Natural killer cell treated with Interleukin-12 subunit alpha and Interleukin-12 subunit beta and Interleukin-15 and Interleukin-18, amount 100 ng/mL, for 72 hours (primary cell): ENCODE results near the gene ATP1B1. TPM values are rescaled to one million over a fixed set of nuclear protein-coding genes. Genes with fewer than 3 reads are reported as not detected.

Experiments used
- ATAC-seq, 2 donors: fragments of 150-1000 bp; cut with Tn5 transposase in 1 of 2; sonication (Bioruptor Pico), chemical (Tn5 transposase) in 1 of 2; 2 replicates each; pipeline ENCODE4 v1.10.0; 2021
- DNase-seq: peaks from one replicate; pipeline ENCODE4 v3.0.0; 2022; ENCODE audit warnings: low spot score
- H3K27ac Mint-ChIP-seq, 2 donors: 1 replicate in 1 of 2; 2 replicates in 1 of 2; pipeline ENCODE4 v1.8.0; 2022; ENCODE audit warnings: mixed read lengths in 2 of 2, mild to moderate bottlenecking in 1 of 2, moderate library complexity in 1 of 2
- H3K27me3 Mint-ChIP-seq, 2 donors: 1 replicate in 1 of 2; 2 replicates in 1 of 2; pipeline ENCODE4 v1.8.0; 2022; ENCODE audit warnings: mixed read lengths in 2 of 2
- H3K36me3 Mint-ChIP-seq: one replicate; pipeline ENCODE4 v1.8.0; 2022; ENCODE audit warnings: mixed read lengths
- H3K4me1 Mint-ChIP-seq, 2 donors: 1 replicate in 1 of 2; 2 replicates in 1 of 2; pipeline ENCODE4 v1.8.0; 2022; ENCODE audit warnings: low read depth in 2 of 2, mixed read lengths in 2 of 2, mild to moderate bottlenecking in 1 of 2
- H3K4me3 Mint-ChIP-seq: one replicate; pipeline ENCODE4 v1.8.0; 2022; ENCODE audit warnings: mixed read lengths
- H3K9me3 Mint-ChIP-seq: 2 replicates; pipeline ENCODE4 v1.8.0; 2022; ENCODE audit warnings: mixed read lengths
- total RNA-seq, 2 donors: library from RNA; stranded (reverse); gene quantifications; one replicate each; pipeline ENCODE4 v1.2.3, GENCODE V29; 2022

ATP1B1 gene
- total RNA-seq, 2 donors from 2014 or later, result 1.3 to 2.3 TPM

DNA sequence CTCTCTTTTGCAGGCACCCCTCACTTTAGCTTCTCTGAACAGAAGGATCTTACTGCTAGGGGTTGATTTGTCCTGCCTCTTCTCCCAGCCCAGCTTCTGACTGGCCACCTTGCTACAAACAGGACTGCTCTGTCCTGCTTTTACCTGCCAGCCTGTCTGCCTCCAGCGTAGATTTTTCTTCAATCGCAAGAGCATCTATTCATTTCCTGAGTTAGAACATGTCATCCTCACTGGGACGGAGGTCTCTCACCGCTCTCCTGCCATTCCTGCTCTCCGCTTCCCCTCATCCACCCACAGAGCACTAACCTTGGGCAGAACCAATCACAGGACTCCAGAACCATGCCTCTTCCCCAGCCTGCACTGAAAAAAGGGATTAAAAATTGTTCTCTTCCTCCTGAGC is 3.5 kb upstream of the ATP1B1 start:
- Mint-ChIP-seq H3K27me3 (peaks cover 14 to 16% of the 10 kb centered on the region in 2 donors), H3K4me3 (no peak overlapping the region), H3K9me3 (no peaks in the 10 kb centered on the region), H3K27ac (no peak overlapping the region), H3K4me1 (peaks cover 10 to 17% of the 10 kb centered on the region in 2 donors), H3K36me3 (peaks cover 5% of the 10 kb centered on the region)
- DNase-seq (no peak), ATAC-seq (no peak)

DNA sequence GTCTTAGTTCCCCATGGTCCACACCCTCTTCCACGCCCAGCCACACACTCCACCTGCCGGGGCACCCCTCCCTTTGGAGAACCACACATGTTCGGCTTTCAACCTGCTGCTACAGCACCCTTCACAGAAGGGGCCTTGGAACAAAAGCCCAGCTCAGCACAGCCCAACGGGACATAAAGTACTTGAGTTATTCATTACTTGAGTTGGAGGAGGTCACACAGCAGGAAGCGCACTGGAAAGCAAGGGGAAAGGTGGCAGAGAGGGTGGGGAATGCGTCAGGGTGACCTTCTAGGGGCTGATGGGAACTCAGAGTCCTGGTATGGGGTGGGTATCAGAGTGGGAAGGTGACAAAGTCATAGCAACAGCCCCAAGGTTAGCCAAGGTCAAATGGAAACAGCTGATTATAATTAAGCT is 3.0 kb upstream of the ATP1B1 start:
- H3K27ac Mint-ChIP-seq, result no peak overlapping the region
- peaks cover 12 to 20% of the 10 kb centered on the region in 2 donors for H3K4me1 Mint-ChIP-seq
- H3K4me3 Mint-ChIP-seq, result no peak overlapping the region
- peaks cover 5% of the 10 kb centered on the region for H3K36me3 Mint-ChIP-seq
- DNase-seq (no peak), ATAC-seq (no peak)
- peaks cover 14 to 16% of the 10 kb centered on the region in 2 donors for H3K27me3 Mint-ChIP-seq
- no peaks in the 10 kb centered on the region for H3K9me3 Mint-ChIP-seq

DNA sequence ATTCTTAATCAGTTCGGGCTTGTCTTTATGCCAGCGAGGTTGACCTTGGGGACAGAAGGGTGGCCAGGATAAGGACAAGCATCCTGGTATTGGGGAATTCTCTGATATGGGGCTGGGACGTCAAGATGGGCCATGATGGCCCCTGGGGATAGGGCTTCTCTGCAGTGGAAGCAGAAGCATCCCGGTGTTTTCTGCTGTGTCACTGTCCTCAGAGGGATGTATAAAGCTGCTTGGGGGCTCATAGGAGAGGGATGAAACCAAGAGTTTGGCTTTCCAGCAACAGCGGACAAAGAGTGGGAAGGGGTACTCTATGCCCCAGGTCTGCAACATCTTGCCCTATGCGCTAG is 1.4 kb upstream of the ATP1B1 start:
- Mint-ChIP-seq H3K4me1 (peaks cover 24 to 33% of the 10 kb centered on the region in 2 donors), H3K9me3 (no peaks in the 10 kb centered on the region), H3K27ac (no peak overlapping the region), H3K36me3 (peaks cover 5% of the 10 kb centered on the region), H3K27me3 (peaks cover 14 to 16% of the 10 kb centered on the region in 2 donors), H3K4me3 (peak overlapping the region; percentile 94)
- ATAC-seq (no peak), DNase-seq (no peak)

GRCh38 chr1:169105434-169106094 is 926 bp upstream of the ATP1B1 start:
- no peak overlapping the region for H3K27ac Mint-ChIP-seq
- peaks cover 5% of the 10 kb centered on the region for H3K36me3 Mint-ChIP-seq
- H3K4me3 Mint-ChIP-seq, result peak overlapping the region; percentile 94
- DNase-seq, result no peak
- H3K4me1 Mint-ChIP-seq, result peaks cover 29 to 38% of the 10 kb centered on the region in 2 donors
- no peaks in the 10 kb centered on the region for H3K9me3 Mint-ChIP-seq
- ATAC-seq, result peak; percentile 37 to 63
- peaks cover 14 to 16% of the 10 kb centered on the region in 2 donors for H3K27me3 Mint-ChIP-seq

- H3K9me3 Mint-ChIP-seq, result no peaks in the 10 kb centered on the region
- peaks cover 14 to 16% of the 10 kb centered on the region in 2 donors for H3K27me3 Mint-ChIP-seq
- H3K27ac Mint-ChIP-seq, result peak overlapping the region; percentile 59 to 66
- H3K4me3 Mint-ChIP-seq, result peak overlapping the region; percentile 94
- H3K36me3 Mint-ChIP-seq, result peaks cover 5% of the 10 kb centered on the region
- ATAC-seq, result peak in 1 of 2 donors; percentile 1
- H3K4me1 Mint-ChIP-seq, result peaks cover 36 to 47% of the 10 kb centered on the region in 2 donors
- DNase-seq, result no peak
Measured at GRCh38 chr1:169106921-169107602, 572 bp downstream of the ATP1B1 start.

DNA sequence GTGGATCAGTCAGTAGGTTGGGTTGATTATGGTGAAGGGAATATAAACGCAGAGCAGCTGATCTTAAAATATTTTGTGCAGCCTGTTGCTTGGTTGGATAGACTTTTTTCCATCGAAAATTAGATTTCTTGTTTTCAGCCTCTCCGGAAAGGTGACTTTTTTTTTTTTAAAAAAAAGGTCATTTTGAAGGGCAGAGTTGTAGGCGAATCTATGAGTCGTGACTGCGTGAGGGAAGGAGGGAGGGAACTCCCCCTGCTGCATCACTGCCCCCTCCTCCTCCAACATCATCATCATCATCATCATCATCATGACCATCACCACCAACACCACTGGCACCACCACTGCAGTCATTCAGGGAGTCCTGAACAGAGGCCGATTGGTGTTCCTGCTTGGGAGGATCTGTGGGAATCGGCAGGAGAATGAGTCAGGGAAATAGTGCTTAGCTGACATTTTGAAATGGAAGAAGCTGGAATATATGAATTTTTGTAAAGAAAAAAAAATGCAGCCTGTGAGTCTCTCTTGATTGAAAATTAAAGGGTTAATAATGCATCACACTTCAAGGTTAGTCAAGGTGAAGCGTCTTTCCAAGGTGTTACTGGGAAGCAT is 1.2 kb downstream of the ATP1B1 start:
- no peak for ATAC-seq

DNA sequence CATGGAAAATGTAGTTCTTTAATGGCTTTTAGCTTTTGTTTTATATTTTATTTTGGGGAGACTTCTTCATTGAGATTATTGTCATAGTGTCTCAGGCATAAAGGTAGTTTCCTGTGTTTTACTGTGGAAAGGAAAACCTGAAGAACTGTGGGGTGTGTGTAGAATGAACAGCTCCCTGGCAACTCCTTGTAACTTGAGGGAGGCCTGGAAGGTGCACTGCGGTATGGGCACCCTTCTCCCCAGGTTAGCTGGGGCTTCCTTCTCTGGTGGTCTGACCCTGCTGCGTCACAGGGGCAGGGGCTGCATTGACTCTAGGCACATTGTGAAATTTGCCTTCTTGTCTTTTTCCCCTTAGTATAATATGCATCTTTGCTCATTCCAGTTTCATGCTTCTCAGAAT is 1.7 kb downstream of the ATP1B1 start:
- ATAC-seq, result no peak
- H3K36me3 Mint-ChIP-seq, result peaks cover 5% of the 10 kb centered on the region
- H3K27me3 Mint-ChIP-seq, result peaks cover 14 to 16% of the 10 kb centered on the region in 2 donors
- H3K9me3 Mint-ChIP-seq, result no peaks in the 10 kb centered on the region
- DNase-seq, result no peak
- peak overlapping the region; percentile 94 for H3K4me3 Mint-ChIP-seq
- H3K4me1 Mint-ChIP-seq, result peaks cover 41 to 52% of the 10 kb centered on the region in 2 donors
- H3K27ac Mint-ChIP-seq, result peak overlapping the region in 1 of 2 donors; percentile 19

More for the DNA sequence above, 1.2 kb downstream of the ATP1B1 start:
- H3K4me3 Mint-ChIP-seq, result peak overlapping the region; percentile 94
- peaks cover 14 to 16% of the 10 kb centered on the region in 2 donors for H3K27me3 Mint-ChIP-seq
- peaks cover 5% of the 10 kb centered on the region for H3K36me3 Mint-ChIP-seq
- no peaks in the 10 kb centered on the region for H3K9me3 Mint-ChIP-seq
- DNase-seq, result no peak
- peaks cover 41 to 52% of the 10 kb centered on the region in 2 donors for H3K4me1 Mint-ChIP-seq
- peak overlapping the region; percentile 59 to 66 for H3K27ac Mint-ChIP-seq

- Mint-ChIP-seq H3K4me3 (peak overlapping the region; percentile 94), H3K4me1 (peaks cover 41 to 52% of the 10 kb centered on the region in 2 donors), H3K27ac (peak overlapping the region; percentile 21 to 75), H3K36me3 (peaks cover 5% of the 10 kb centered on the region), H3K27me3 (peaks cover 14 to 16% of the 10 kb centered on the region in 2 donors), H3K9me3 (no peaks in the 10 kb centered on the region)
- no peak for ATAC-seq
- no peak for DNase-seq
Measured at GRCh38 chr1:169108863-169109560, 2.5 kb downstream of the ATP1B1 start.

DNA sequence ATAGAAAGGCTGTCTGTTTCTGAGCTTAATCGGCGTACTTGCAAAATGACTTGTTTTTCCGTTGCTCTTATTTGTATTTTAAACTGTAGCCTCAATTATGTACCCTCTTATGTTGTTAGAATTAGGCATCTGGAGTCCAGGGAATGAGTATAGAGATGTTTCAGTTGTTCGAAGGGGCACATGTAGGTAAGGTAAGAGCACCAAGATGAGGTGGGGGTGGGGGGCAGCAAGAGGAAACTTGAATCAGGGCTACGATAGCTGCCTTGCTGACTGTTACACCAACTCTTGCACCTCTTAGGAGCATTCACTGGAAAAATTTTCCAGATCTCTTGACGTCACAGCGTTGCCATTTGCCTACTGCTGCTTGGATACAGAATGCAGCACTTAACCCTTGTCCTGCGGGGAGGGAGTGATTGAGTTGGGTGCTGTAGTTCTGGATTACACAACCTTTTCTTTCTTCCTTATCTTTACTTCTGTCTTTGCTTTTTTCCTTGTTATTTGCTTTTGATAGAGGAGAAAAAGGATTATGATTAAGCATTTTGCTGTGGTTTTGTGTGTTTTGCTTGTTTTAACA is 3.2 kb downstream of the ATP1B1 start:
- H3K27ac Mint-ChIP-seq, result peak overlapping the region; percentile 21 to 25
- DNase-seq (no peak), ATAC-seq (no peak)
- peaks cover 5% of the 10 kb centered on the region for H3K36me3 Mint-ChIP-seq
- H3K4me1 Mint-ChIP-seq, result peaks cover 41 to 52% of the 10 kb centered on the region in 2 donors
- H3K9me3 Mint-ChIP-seq, result no peaks in the 10 kb centered on the region
- H3K4me3 Mint-ChIP-seq, result peak overlapping the region; percentile 94
- H3K27me3 Mint-ChIP-seq, result peaks cover 12 to 14% of the 10 kb centered on the region in 2 donors

- H3K4me3 Mint-ChIP-seq, result peak overlapping the region; percentile 94
- no peak for ATAC-seq
- peak overlapping the region in 1 of 2 donors; percentile 21 for H3K27ac Mint-ChIP-seq
Measured at GRCh38 chr1:169110236-169110635, 3.7 kb downstream of the ATP1B1 start.

DNA sequence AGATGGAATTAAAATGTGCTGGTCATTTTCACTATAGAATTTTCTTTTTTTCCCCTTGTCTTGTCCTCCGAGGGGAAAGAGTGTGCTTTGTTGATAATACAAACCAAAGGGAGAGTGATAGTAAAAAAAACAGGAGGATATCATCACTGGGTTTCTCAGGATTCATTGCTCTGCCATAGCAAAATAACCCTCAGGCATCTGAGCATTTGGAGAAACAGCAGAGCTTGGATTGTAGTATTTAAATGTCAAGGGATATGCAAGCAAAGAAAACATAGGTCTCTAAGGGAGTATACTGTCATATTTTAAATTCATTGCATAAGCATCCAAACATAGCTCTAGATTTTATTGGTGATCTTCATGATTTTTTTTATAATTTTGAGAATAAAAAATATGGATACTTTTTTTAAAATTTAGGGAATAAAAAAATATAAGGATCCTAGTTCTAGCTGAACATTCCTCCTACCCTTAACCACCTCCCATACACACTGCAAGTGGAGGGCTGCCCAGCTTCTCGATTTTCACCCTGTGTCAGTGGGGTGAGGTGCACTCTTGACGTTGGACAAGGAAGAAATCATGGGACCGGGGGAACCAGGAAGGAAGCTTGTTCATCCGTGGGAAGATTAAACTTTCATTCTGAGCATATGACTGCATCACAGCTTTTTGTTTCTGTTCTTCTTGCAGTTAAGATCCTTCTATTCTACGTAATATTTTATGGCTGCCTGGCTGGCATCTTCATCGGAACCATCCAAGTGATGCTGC is 4.4 kb downstream of the ATP1B1 start:
- peak overlapping the region; percentile 94 for H3K4me3 Mint-ChIP-seq
- ATAC-seq, result no peak
- DNase-seq, result no peak
- H3K36me3 Mint-ChIP-seq, result peaks cover 5% of the 10 kb centered on the region
- H3K27ac Mint-ChIP-seq, result no peak overlapping the region
- peaks cover 7% of the 10 kb centered on the region in 2 donors for H3K27me3 Mint-ChIP-seq
- no peaks in the 10 kb centered on the region for H3K9me3 Mint-ChIP-seq
- H3K4me1 Mint-ChIP-seq, result peaks cover 39 to 53% of the 10 kb centered on the region in 2 donors

More at GRCh38 chr1:169110236-169110635, 3.7 kb downstream of the ATP1B1 start:
- no peaks in the 10 kb centered on the region for H3K9me3 Mint-ChIP-seq
- no peak for DNase-seq
- peaks cover 37 to 52% of the 10 kb centered on the region in 2 donors for H3K4me1 Mint-ChIP-seq
- peaks cover 5% of the 10 kb centered on the region for H3K36me3 Mint-ChIP-seq
- H3K27me3 Mint-ChIP-seq, result peaks cover 7 to 8% of the 10 kb centered on the region in 2 donors

DNA sequence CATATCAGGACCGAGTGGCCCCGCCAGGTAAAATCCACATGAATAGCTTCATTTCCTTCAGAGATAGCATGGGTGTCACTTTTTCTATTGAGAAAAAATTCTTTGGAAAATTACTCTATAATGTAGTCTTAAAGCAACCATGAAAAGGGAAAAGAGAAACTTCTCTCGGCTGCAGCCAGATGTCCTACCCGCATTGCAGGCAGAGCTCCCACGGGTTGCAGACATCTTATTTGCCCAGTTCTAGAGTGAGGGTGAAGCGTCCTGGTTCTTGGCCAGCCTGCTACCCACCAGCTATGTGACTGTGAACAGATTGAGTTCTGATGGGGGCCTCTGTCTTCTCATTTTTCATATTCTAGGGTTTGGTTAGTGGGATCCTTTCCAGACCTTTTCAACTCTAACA is 5.0 kb downstream of the ATP1B1 start:
- ATAC-seq (no peak), DNase-seq (no peak)
- H3K27ac Mint-ChIP-seq, result no peak overlapping the region
- H3K4me3 Mint-ChIP-seq, result no peak overlapping the region
- H3K4me1 Mint-ChIP-seq, result peaks cover 45 to 59% of the 10 kb centered on the region in 2 donors
- H3K27me3 Mint-ChIP-seq, result peaks cover 7% of the 10 kb centered on the region in 2 donors
- no peaks in the 10 kb centered on the region for H3K9me3 Mint-ChIP-seq
- peaks cover 5% of the 10 kb centered on the region for H3K36me3 Mint-ChIP-seq
